CD4-positive, alpha-beta T cell treated with Interleukin-4 for 1 hour (primary cell): ENCODE data around the gene PCDHGA3.
"Not testable (repeated sequence)": the region's sequence is repeated elsewhere in the genome, so short reads cannot be mapped to it uniquely, and the experiment has no call there.

ENCODE experiments used
- DNase-seq, 2 donors: peaks; one replicate each; pipeline ENCODE4 v3.0.0-alpha.2; 2020 to 2022

Gene PCDHGA3

GRCh38 chr5:141343242-141343952 lies at the start of gene PCDHGA3:
PCDHGA3 (plus strand) TSS chr5:141343829; CDS start chr5:141344034, 205 bp downstream.
- no peak for DNase-seq

DNA sequence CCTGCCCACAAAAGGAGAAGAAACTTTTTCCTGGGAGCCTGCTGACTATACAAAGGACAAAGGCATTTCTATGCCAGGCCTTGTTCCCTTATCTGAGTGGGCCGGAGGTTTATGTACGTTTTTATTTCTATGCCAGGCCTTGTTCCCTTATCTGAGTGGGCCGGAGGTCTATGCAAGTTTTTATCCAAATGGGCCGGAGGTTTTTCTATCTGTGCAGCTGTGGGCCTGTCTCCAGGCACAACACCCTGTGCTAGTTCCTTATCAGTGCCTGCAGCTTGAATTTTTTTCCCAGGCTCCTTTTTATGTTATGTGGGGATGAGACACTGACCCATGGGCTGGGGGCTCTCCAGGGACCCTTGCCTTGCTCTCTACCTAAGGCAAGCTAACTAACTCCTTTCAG lies 45.3 kb upstream of the PCDHGA3 start:
- no peak for DNase-seq

GRCh38 chr5:141303756-141304155 lies 39.9 kb upstream of the PCDHGA3 start, which contains the start of gene SLC25A2:
SLC25A2 (minus strand) TSS chr5:141304049; CDS start chr5:141303865, 184 bp downstream.
- DNase-seq: no peak

- no peak for DNase-seq
Observed at GRCh38 chr5:141306630-141307029, 37.0 kb upstream of the PCDHGA3 start.

DNA sequence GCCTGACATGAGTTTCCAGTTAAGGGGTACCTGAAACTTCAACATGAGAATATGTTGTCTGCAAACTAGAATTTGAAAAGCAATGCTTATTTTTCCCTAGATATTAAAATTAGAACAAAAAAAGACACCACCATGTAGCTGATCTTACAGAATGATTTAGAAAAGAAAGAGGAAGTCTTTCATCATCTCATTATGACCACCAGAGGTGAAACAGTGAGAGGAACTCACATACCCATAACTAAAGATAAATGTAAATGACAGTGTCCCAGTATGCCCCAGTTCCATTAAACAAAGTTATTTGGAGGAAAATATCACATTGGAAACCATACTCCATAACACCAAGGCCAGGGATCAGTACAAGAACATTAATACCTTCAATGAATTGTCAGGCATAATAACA lies 29.9 kb upstream of the PCDHGA3 start:
- no peak for DNase-seq

DNA sequence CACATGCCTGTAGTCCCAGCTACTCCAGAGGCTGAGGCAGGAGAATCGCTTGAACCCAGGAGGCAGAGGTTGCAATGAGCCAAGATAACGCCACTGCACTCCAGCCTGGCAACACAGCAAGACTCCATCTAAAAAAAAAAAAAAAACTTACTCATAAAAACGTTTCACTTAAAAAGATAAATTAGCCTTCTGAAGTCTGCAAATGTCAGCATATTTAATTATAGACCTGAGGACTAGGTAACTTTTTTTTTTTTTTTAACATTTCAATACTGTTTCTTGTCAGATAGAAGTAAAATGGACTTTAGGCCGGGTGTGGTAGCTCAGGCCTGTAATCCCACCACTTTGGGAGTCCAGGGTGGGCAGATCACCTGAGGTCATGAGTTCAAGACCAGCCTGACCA lies 26.7 kb upstream of the PCDHGA3 start:
- not testable (repeated sequence) for DNase-seq

DNA sequence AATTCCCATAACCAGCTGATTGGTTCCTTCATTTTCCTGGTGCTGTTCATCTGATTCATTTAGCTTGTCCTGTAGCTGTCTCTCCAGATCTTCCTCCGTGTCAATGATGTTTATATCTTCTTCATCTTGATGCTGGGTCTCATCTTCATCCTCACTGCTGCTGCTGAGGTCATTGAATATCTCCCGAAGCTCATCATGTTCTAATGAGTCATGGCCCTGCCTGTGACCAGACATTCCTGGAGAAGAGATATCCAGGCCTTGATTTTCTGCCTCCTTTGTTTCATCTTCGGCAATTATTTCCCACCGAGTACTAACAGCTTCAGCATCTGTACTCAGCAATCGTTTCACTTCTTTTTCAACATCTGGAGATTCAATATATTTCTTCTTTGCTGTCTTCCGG lies 24.4 kb upstream of the PCDHGA3 start:
- no peak for DNase-seq

- no peak for DNase-seq
Observed at GRCh38 chr5:141319699-141320098, 23.9 kb upstream of the PCDHGA3 start.

GRCh38 chr5:141320225-141321169 lies 23.1 kb upstream of the PCDHGA3 start, which contains the start of gene TAF7:
TAF7 (minus strand) TSS chr5:141320784; CDS start chr5:141320044, 740 bp downstream.
- peak; percentile 94 for DNase-seq

- DNase-seq: no peak
Observed at GRCh38 chr5:141322261-141322660, 21.4 kb upstream of the PCDHGA3 start.

DNA sequence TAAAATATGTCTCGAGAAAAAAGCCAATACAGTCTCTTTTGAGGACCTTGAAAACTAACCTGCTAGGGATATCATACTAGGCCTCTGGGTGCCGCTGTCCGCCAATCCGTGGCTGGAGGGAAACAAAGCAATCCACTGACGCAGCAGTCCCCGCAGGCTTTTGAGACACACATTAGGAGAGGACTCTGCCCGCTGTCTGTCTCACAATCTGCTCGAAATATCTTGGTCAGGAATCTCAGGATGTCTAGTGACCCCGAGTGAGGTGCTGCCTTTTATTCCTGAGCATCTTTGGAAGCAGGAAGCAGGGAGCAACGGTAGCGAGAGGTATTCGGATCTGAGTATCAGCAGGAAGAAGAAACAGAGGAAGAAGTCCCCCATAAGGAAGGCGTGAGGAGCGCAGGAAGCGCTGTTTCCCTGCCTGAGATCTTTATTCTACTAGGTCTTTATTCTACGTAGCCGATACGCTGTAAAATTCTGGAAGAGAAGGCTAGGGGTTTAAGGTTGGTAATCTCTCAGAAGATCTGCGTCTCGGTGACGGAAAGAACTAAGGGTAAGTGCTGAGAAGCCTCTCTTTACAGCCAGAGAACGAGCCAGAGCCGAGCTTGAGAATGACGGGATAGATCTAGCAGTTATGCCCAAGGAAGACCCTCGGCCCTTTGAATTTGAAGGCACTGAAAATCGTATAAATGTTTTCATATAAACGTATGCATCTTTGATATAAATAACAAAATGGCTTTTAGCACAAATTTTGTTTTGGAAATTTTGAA lies 17.4 kb upstream of the PCDHGA3 start:
- peak; percentile 74 to 77 for DNase-seq

- DNase-seq: no peak
Observed at GRCh38 chr5:141328231-141328630, 15.4 kb upstream of the PCDHGA3 start.

- peak; percentile 28 to 42 for DNase-seq
Observed at GRCh38 chr5:141330299-141331080, 13.1 kb upstream of the PCDHGA3 start, which contains the start of gene PCDHGA1. PCDHGA1 (plus strand) TSS chr5:141330514.

GRCh38 chr5:141332571-141332970 lies 11.1 kb upstream of the PCDHGA3 start:
- not testable (repeated sequence) for DNase-seq

DNA sequence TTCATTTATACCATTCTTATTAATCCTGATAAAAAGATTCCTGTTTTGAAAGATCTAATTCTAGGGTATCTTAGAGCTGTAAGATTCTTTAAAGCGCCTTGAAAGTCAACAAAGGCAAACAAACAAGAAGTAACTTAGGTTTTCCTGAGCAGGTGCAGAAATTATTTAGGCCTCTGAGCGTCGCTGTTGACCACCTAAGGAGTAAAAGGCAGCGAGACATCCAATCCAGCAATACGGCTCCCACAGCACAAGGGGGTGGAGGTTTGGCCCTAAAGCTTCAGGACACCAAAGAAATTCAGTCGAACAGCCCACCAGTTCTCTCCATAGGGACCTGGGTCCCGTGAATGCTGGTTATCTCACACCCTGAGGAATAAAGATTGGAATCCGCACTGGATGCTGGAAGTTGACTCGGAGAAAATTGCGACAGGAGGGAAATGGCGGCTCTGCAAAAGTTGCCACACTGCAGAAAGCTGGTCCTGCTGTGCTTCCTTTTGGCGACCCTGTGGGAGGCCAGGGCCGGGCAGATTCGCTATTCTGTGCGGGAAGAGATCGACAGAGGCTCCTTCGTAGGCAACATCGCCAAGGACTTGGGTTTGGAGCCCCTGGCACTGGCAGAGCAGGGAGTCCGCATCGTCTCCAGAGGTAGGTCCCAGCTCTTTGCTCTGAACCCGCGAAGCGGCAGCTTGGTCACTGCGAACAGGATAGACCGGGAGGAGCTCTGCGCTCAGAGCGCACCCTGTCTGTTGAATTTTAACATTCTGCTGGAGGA lies 4.9 kb upstream of the PCDHGA3 start, which contains the start of gene PCDHGA2:
TSS of gene PCDHGA2 (plus strand) at position 223 of the 769 bp plus-strand sequence.
- DNase-seq: no peak

GRCh38 chr5:141340781-141341354 lies 2.8 kb upstream of the PCDHGA3 start:
- DNase-seq: not testable (repeated sequence)

GRCh38 chr5:141342773-141343172 lies 856 bp upstream of the PCDHGA3 start:
- no peak for DNase-seq

- DNase-seq: no peak
Observed at GRCh38 chr5:141343953-141344463, 379 bp downstream of the PCDHGA3 start.

DNA sequence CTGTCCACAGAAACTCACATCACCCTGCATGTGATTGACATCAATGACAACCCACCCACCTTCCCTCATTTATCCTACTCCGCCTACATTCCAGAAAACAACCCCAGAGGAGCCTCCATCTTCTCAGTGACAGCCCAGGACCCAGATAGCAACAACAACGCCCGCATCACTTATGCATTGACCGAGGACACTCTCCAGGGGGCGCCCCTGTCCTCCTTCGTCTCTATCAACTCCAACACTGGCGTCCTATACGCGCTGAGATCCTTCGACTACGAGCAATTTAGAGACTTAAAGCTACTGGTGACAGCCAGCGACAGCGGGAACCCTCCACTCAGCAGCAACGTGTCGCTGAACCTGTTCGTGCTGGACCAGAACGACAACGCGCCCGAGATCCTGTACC lies 1.7 kb downstream of the PCDHGA3 start:
- DNase-seq: no peak

- not testable (repeated sequence) for DNase-seq
Observed at GRCh38 chr5:141346017-141346416, 2.4 kb downstream of the PCDHGA3 start.
